IPS DF 6.9 (cell line): ENCODE results near the gene BAIAP3.

Experiments
- DNase-seq: peaks from one replicate; pipeline ENCODE4 v3.0.0-alpha.2; 2013; ENCODE audit warnings: low read depth, low spot score
- H3K27ac ChIP-seq: one replicate; pipeline ENCODE4 v1.5.1; 2013; ENCODE audit warnings: low read length, control low read depth
- H3K27me3 ChIP-seq: 2 replicates; pipeline ENCODE4 v1.6.1; 2013; ENCODE audit warnings: mild to moderate bottlenecking, low read length; ENCODE audit not compliant: control insufficient read depth, insufficient read depth
- H3K36me3 ChIP-seq: 2 replicates; pipeline ENCODE4 v1.6.1; 2013; ENCODE audit warnings: low read length; ENCODE audit not compliant: control insufficient read depth, insufficient read depth
- H3K4me1 ChIP-seq: 2 replicates; pipeline ENCODE4 v1.6.1; 2013; ENCODE audit warnings: low read length; ENCODE audit not compliant: control insufficient read depth, insufficient read depth
- H3K4me3 ChIP-seq: 2 replicates; pipeline ENCODE4 v1.5.1; 2013; ENCODE audit warnings: mild to moderate bottlenecking, low read length
- H3K9me3 ChIP-seq: 2 replicates; pipeline ENCODE4 v1.6.1; 2013; ENCODE audit warnings: low read length, inconsistent platforms; ENCODE audit not compliant: control insufficient read depth, insufficient read depth
- WGBS: extraction: QIAGEN DNeasy Blood & Tissue Kit; methylation state at CpG from one replicate; pipeline ENCODE4 v1.1.7; 2013; ENCODE audit warnings: mixed read lengths, missing lambda C conversion rate; ENCODE audit not compliant: insufficient read length, insufficient coverage; 5-methylcytosine and 5-hydroxymethylcytosine counted together

Gene BAIAP3

GRCh38 chr16:1318268-1318545 lies 15.2 kb upstream of the BAIAP3 start:
- Histone ChIP-seq H3K4me3 (no peak overlapping the region), H3K27me3 (no peaks in the 10 kb centered on the region), H3K4me1 (no peaks in the 10 kb centered on the region), H3K36me3 (peaks cover 74% of the 10 kb centered on the region), H3K9me3 (no peaks in the 10 kb centered on the region), H3K27ac (no peak overlapping the region)
- no peak for DNase-seq
- no CpG with 5 or more reads among the region's 9 CpGs for WGBS

- Histone ChIP-seq H3K4me3 (no peak overlapping the region), H3K36me3 (peaks cover 76% of the 10 kb centered on the region), H3K4me1 (no peaks in the 10 kb centered on the region), H3K27me3 (no peaks in the 10 kb centered on the region), H3K9me3 (no peaks in the 10 kb centered on the region), H3K27ac (no peak overlapping the region)
- WGBS: no CpG with 5 or more reads among the region's 33 CpGs
- no peak for DNase-seq
These were observed 14.4 kb upstream of the BAIAP3 start for GRCh38 chr16:1319041-1319440.

GRCh38 chr16:1320097-1320496 lies 13.3 kb upstream of the BAIAP3 start:
- Histone ChIP-seq H3K9me3 (no peaks in the 10 kb centered on the region), H3K27me3 (no peaks in the 10 kb centered on the region), H3K36me3 (peaks cover 65% of the 10 kb centered on the region), H3K27ac (no peak overlapping the region), H3K4me3 (no peak overlapping the region), H3K4me1 (no peaks in the 10 kb centered on the region)
- no peak for DNase-seq
- WGBS: no CpG with 5 or more reads among the region's 12 CpGs

GRCh38 chr16:1320658-1321240 lies 12.7 kb upstream of the BAIAP3 start:
- H3K9me3 ChIP-seq: no peaks in the 10 kb centered on the region
- WGBS: no CpG with 5 or more reads among the region's 22 CpGs
- peaks cover 58% of the 10 kb centered on the region for H3K36me3 ChIP-seq
- DNase-seq: no peak
- no peak overlapping the region for H3K27ac ChIP-seq
- no peak overlapping the region for H3K4me3 ChIP-seq
- H3K27me3 ChIP-seq: no peaks in the 10 kb centered on the region
- H3K4me1 ChIP-seq: no peaks in the 10 kb centered on the region

GRCh38 chr16:1322407-1322806 lies 11.0 kb upstream of the BAIAP3 start:
- H3K27ac ChIP-seq: no peak overlapping the region
- no peak overlapping the region for H3K4me3 ChIP-seq
- H3K4me1 ChIP-seq: no peaks in the 10 kb centered on the region
- no peak for DNase-seq
- H3K36me3 ChIP-seq: peaks cover 48% of the 10 kb centered on the region
- no CpG with 5 or more reads among the region's 8 CpGs for WGBS
- no peaks in the 10 kb centered on the region for H3K27me3 ChIP-seq
- no peaks in the 10 kb centered on the region for H3K9me3 ChIP-seq

GRCh38 chr16:1323296-1324239 lies 9.9 kb upstream of the BAIAP3 start:
- no CpG with 5 or more reads among the region's 35 CpGs for WGBS
- no peak overlapping the region for H3K4me3 ChIP-seq
- peaks cover 37% of the 10 kb centered on the region for H3K36me3 ChIP-seq
- H3K27ac ChIP-seq: no peak overlapping the region
- no peak for DNase-seq
- H3K4me1 ChIP-seq: no peaks in the 10 kb centered on the region; the same call in 1 of the 2 replicates
- no peaks in the 10 kb centered on the region for H3K27me3 ChIP-seq
- H3K9me3 ChIP-seq: no peaks in the 10 kb centered on the region

- Histone ChIP-seq H3K27me3 (no peaks in the 10 kb centered on the region), H3K4me3 (no peak overlapping the region), H3K4me1 (no peaks in the 10 kb centered on the region; the same call in 1 of the 2 replicates), H3K36me3 (peaks cover 31% of the 10 kb centered on the region), H3K9me3 (no peaks in the 10 kb centered on the region), H3K27ac (no peak overlapping the region)
- no peak for DNase-seq
- WGBS: no CpG with 5 or more reads among the region's 22 CpGs
These were observed 9.1 kb upstream of the BAIAP3 start for GRCh38 chr16:1324286-1324826.

GRCh38 chr16:1325261-1325660 lies 8.2 kb upstream of the BAIAP3 start:
- Histone ChIP-seq H3K27me3 (no peaks in the 10 kb centered on the region), H3K27ac (no peak overlapping the region), H3K36me3 (peaks cover 22% of the 10 kb centered on the region), H3K4me1 (no peaks in the 10 kb centered on the region; the same call in 1 of the 2 replicates), H3K9me3 (no peaks in the 10 kb centered on the region), H3K4me3 (no peak overlapping the region)
- WGBS: no CpG with 5 or more reads among the region's 15 CpGs
- no peak for DNase-seq

- no peaks in the 10 kb centered on the region; the same call in 1 of the 2 replicates for H3K4me1 ChIP-seq
- H3K9me3 ChIP-seq: no peaks in the 10 kb centered on the region
- H3K36me3 ChIP-seq: peaks cover 16% of the 10 kb centered on the region
- no peak for DNase-seq
- no CpG with 5 or more reads among the region's 20 CpGs for WGBS
- no peaks in the 10 kb centered on the region for H3K27me3 ChIP-seq
- H3K27ac ChIP-seq: no peak overlapping the region
- no peak overlapping the region for H3K4me3 ChIP-seq
These were observed 7.6 kb upstream of the BAIAP3 start for GRCh38 chr16:1325673-1326371.

- H3K27me3 ChIP-seq: no peaks in the 10 kb centered on the region
- H3K4me3 ChIP-seq: no peak overlapping the region
- H3K4me1 ChIP-seq: no peaks in the 10 kb centered on the region; the same call in 1 of the 2 replicates
- no peak for DNase-seq
- no CpG with 5 or more reads among the region's 17 CpGs for WGBS
- H3K9me3 ChIP-seq: no peaks in the 10 kb centered on the region
- H3K27ac ChIP-seq: no peak overlapping the region
- H3K36me3 ChIP-seq: peaks cover 11% of the 10 kb centered on the region
These were observed 7.1 kb upstream of the BAIAP3 start for GRCh38 chr16:1326391-1326790.
